ENCODE data around the gene AP3S2.
A peak's percentile ranks its signal among the peaks of the same experiment; 100 is the strongest.
"Not testable (repeated sequence)": the region's sequence is repeated elsewhere in the genome, so short reads cannot be mapped to it uniquely, and the experiment has no call there.

AP3S2 gene

GRCh38 chr15:89903015-89903857 lies 9.4 kb upstream of the AP3S2 start:
- DNase-seq (ENCODE audit: low read depth in 2 of 2), result no peak

GRCh38 chr15:89900849-89901248 lies 7.1 kb upstream of the AP3S2 start:
- DNase-seq (ENCODE audit: low read depth in 2 of 2), result no peak

- DNase-seq (ENCODE audit: low read depth in 2 of 2), result no peak
These were observed 6.3 kb upstream of the AP3S2 start for GRCh38 chr15:89899951-89900567.

GRCh38 chr15:89899295-89899945 lies 5.6 kb upstream of the AP3S2 start:
- DNase-seq (ENCODE audit: low read depth in 2 of 2), result no peak

- no peak for DNase-seq (ENCODE audit: low read depth in 2 of 2)
These were observed 5.0 kb upstream of the AP3S2 start for GRCh38 chr15:89898614-89899294.

GRCh38 chr15:89898146-89898545 lies 4.4 kb upstream of the AP3S2 start:
- no peak for DNase-seq (ENCODE audit: low read depth in 2 of 2)

GRCh38 chr15:89893027-89893426 lies 767 bp downstream of the AP3S2 start:
- DNase-seq (ENCODE audit: low read depth in 2 of 2), result no peak

GRCh38 chr15:89888214-89888804 lies 5.5 kb downstream of the AP3S2 start:
- no peak for DNase-seq (ENCODE audit: low read depth in 2 of 2)

GRCh38 chr15:89885611-89886010 lies 8.2 kb downstream of the AP3S2 start:
- no peak for DNase-seq (ENCODE audit: low read depth in 2 of 2)

GRCh38 chr15:89885179-89885578 lies 8.6 kb downstream of the AP3S2 start:
- not testable (repeated sequence) for DNase-seq (ENCODE audit: low read depth in 2 of 2)

GRCh38 chr15:89883518-89883917 lies 10.3 kb downstream of the AP3S2 start:
- no peak for DNase-seq (ENCODE audit: low read depth in 2 of 2)

- DNase-seq (ENCODE audit: low read depth in 2 of 2), result no peak
These were observed 13.1 kb downstream of the AP3S2 start for GRCh38 chr15:89880727-89881126.

GRCh38 chr15:89878323-89878722 lies 15.5 kb downstream of the AP3S2 start:
- no peak for DNase-seq (ENCODE audit: low read depth in 2 of 2)

- DNase-seq (ENCODE audit: low read depth in 2 of 2), result no peak
These were observed 16.7 kb downstream of the AP3S2 start for GRCh38 chr15:89877083-89877425.

- no peak for DNase-seq (ENCODE audit: low read depth in 2 of 2)
These were observed 17.3 kb downstream of the AP3S2 start for GRCh38 chr15:89876396-89877082.

GRCh38 chr15:89875741-89876140 lies 18.1 kb downstream of the AP3S2 start:
- no peak for DNase-seq (ENCODE audit: low read depth in 2 of 2)

GRCh38 chr15:89874926-89875564 lies 18.7 kb downstream of the AP3S2 start:
- peak; percentile 50 to 61 for DNase-seq (ENCODE audit: low read depth in 2 of 2)

- DNase-seq (ENCODE audit: low read depth in 2 of 2), result no peak
These were observed 23.0 kb downstream of the AP3S2 start for GRCh38 chr15:89870688-89871288.

GRCh38 chr15:89870006-89870405 lies 23.8 kb downstream of the AP3S2 start:
- no peak for DNase-seq (ENCODE audit: low read depth in 2 of 2)

GRCh38 chr15:89869490-89869889 lies 24.3 kb downstream of the AP3S2 start:
- DNase-seq (ENCODE audit: low read depth in 2 of 2), result not testable (repeated sequence)

All from activated CD8-positive, alpha-beta memory T cell treated with anti-CD3 and anti-CD28 coated beads for 4 hours (primary cell).